DND-41 (cell line): ENCODE results near the gene TMEM181.

Source experiments
- CTCF ChIP-seq: IDR thresholded peaks from 2 replicates; pipeline ENCODE4 v1.5.1; 2012; ENCODE audit warnings: borderline replicate concordance, low read length, moderate library complexity, mild to moderate bottlenecking; ENCODE audit not compliant: poor library complexity, severe bottlenecking; ENCODE audit errors: extremely low read depth
- EZH2 ChIP-seq: IDR thresholded peaks from 3 replicates; pipeline ENCODE4 v1.6.1; 2012; ENCODE audit warnings: borderline replicate concordance, low read depth, mild to moderate bottlenecking, moderate library complexity, low read length, inconsistent platforms; ENCODE audit not compliant: severe bottlenecking

- TF ChIP-seq CTCF (no peak), EZH2 (no peak)
Observed at GRCh38 chr6:158627940-158628211, 68.0 kb downstream of the TMEM181 start.
